ENCODE results near the gene ZBTB7A. TPM values are rescaled to one million over a fixed set of nuclear protein-coding genes. Genes with fewer than 3 reads are reported as not detected.

The ZBTB7A gene
- total RNA-seq, 4 donors from 2014 or later = 60.5 to 187 (median 81.2) TPM

DNA sequence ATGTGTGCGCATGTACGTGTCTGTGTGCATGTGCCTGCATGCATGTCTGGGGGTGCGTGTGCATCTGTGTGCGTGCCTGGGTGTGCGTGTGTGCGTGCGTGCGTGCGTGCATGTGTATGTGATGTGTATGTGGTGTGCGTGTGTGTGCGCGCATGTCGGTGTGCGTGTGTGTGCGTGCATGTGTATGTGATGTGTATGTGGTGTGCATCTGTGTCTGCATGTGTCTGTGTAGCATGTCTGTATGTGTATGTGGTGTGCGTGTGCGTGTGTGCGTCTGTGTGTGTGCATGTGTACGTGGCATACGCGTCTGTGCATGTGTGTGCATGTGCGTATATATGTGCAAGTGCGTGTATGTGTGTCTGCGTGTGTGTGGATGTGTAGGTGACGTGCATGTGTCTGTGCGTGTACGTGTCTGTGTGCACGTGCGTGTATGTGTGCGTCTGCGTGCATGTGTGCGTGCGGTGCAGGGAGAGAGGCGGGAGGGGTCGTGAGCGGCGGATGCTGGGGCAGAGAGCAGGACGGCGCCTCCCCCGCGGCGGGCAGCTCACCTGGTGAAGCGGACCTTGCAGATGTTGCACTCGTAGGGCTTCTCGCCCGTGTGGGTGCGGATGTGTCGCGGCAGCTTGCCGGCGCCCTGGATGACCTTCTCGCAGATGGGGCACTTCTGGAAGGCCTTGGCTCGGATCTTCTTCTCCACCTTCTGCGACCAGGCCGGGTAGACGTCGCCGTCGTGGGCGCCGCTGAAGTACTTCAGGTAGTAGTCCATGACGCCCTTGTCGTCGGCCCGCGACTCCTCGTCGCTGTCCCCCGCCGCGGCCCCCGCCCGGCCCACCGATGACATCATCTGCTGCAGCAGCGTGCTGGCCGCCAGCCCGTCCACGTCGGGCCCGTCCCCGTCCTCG lies 13.0 kb downstream of the ZBTB7A start:
- Histone ChIP-seq H3K4me1 (peaks cover 50 to 96% (median 53%) of the 10 kb centered on the region in 3 donors), H3K9me3 (no peaks in the 10 kb centered on the region), H3K27ac (peak overlapping the region in 3 of 4 donors; percentile 78 to 89 (median 88)), H3K4me3 (peak overlapping the region in 2 of 4 donors; percentile 22 to 51), H3K27me3 (no peaks in the 10 kb centered on the region), H3K36me3 (peaks cover 28 to 87% (median 30%) of the 10 kb centered on the region in 3 donors)
- WGBS, 2 donors = 76 to 82% methylated on average over 54 to 60 of the region's 82 CpGs
- intact Hi-C loops (cut with DNase I) = loop anchor here (10.0 kb wide), 1 partner anchor 81 kb away; no protein-coding TSS in a partner anchor
- TF ChIP-seq POLR2A (IDR thresholded peaks at IDR 0.05) (no peak), CTCF (IDR thresholded peaks at IDR 0.05) (no peak)
- no peak for DNase-seq

GRCh38 chr19:4052993-4053422 lies 13.7 kb downstream of the ZBTB7A start:
- H3K9me3 ChIP-seq = no peaks in the 10 kb centered on the region
- WGBS, 2 donors = 16 to 27% methylated on average over 5 to 12 of the region's 13 CpGs
- H3K27me3 ChIP-seq = no peaks in the 10 kb centered on the region
- peak overlapping the region; percentile 78 to 89 (median 88) for H3K27ac ChIP-seq
- TF ChIP-seq POLR2A (IDR thresholded peaks at IDR 0.05) (no peak), CTCF (IDR thresholded peaks at IDR 0.05) (no peak)
- peak overlapping the region in 3 of 4 donors; percentile 4 to 51 (median 22) for H3K4me3 ChIP-seq
- intact Hi-C loops (cut with DNase I) = loop anchor here (10.0 kb wide), 1 partner anchor 82 kb away; no protein-coding TSS in a partner anchor
- no peak for DNase-seq
- peaks cover 43 to 96% (median 46%) of the 10 kb centered on the region in 3 donors for H3K4me1 ChIP-seq
- peaks cover 28 to 94% (median 30%) of the 10 kb centered on the region in 3 donors for H3K36me3 ChIP-seq

DNA sequence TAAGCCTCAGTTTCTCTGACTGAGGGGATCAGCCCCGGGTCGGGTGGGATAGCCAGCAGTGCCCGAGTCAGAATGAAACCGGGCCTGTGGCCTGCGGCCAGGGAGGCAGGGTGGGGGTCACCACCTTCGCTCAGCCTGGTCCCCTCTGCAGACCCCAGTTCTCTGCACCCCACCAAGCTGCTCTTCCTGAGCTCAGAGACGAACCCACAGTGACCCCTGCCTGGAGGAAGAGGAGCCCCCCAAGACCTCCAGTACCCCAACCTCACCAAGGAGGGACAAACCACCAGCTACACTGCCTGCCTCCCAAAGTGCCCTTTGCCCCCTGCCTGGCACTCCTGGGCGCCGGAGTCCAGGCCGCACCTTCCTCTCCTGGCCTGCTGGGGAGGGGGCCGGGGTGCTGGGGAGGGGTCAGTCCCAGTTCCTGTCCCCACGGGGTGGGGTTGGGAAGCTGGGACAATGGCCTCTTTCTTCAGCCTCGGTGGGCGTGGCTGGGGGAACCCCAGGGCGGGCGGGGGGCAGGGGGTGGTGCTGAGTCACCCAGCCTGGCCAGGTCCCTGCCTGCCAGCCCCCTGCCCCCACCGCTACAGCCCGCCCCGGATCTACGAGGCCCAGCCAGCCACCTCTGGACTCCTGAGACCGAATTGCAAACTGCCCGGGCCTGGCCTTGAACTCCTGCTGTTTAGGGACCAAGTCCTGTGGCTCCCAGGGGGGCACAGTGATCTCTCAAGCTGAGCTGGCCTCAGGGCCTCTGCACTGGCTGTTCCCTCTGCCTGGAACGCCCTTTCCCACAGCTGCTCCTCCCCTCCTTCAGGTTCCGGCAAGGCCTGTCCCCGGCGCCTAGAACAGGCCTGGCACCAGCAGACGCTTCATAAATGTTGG lies 14.3 kb downstream of the ZBTB7A start:
- Histone ChIP-seq H3K4me1 (peaks cover 37 to 89% (median 42%) of the 10 kb centered on the region in 3 donors), H3K27ac (peak overlapping the region; percentile 78 to 89 (median 88)), H3K4me3 (peak overlapping the region in 3 of 4 donors; percentile 4 to 51 (median 22)), H3K27me3 (no peaks in the 10 kb centered on the region), H3K9me3 (no peaks in the 10 kb centered on the region), H3K36me3 (peaks cover 28 to 99% (median 31%) of the 10 kb centered on the region in 3 donors)
- WGBS, 2 donors = 3 to 24% methylated on average over 5 to 7 of the region's 27 CpGs
- intact Hi-C loops (cut with DNase I) = loop anchor here (10.0 kb wide), 1 partner anchor 82 kb away; no protein-coding TSS in a partner anchor
- no peak for TF ChIP-seq CTCF (IDR thresholded peaks at IDR 0.05)
- no peak for TF ChIP-seq POLR2A (IDR thresholded peaks at IDR 0.05)
- DNase-seq = no peak

DNA sequence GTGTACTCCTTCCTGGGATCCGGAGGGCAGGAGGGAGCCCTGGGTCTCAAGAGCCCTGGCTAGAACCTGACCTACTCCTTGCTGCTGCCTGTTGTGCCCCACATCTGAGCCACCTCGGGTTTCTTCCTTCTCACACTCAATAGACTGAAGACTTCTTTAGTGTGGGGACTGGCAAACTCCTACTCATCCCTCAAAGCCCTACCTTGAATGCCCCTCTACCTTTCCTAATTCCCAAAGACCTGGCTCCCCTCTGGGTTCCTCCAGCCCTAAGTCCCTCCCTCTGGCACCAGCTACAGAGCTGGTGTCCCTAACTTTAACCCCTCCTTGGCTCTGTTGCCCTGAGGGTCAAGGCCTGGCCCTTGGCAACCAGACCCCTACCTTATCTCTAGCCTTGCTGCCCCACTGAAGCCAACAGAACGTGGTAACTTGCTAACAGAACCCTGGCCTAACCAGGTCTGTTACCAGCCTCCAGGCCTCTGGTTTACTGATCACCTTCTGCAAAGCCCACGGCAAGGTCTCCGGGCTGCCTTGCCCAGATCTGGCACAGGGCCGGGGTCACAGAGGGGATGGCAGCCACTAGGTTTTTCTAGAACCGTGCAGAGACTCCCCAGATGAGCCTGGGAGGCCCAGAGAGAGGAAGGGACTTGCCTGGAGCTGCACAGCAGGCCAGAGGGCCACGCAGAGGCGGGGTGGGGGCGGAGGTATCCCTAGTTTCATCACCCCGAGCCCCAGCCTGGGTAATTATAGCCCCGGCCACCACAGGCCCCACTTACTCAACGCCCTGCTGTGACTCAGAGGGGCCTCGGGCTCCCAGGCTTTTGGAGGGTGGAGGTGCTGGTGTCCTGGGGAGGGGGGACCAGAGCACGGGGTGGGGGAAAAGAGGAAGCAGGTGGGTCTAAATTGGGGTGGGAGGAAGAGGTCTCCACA lies 15.3 kb downstream of the ZBTB7A start:
- DNase-seq = no peak
- Histone ChIP-seq H3K4me1 (peaks cover 37 to 87% (median 42%) of the 10 kb centered on the region in 3 donors), H3K36me3 (peaks cover 28 to 99% (median 37%) of the 10 kb centered on the region in 3 donors), H3K9me3 (no peaks in the 10 kb centered on the region), H3K4me3 (peak overlapping the region in 3 of 4 donors; percentile 4 to 51 (median 22)), H3K27ac (peak overlapping the region; percentile 78 to 89 (median 88)), H3K27me3 (no peaks in the 10 kb centered on the region)
- TF ChIP-seq POLR2A (IDR thresholded peaks at IDR 0.05) (no peak), CTCF (IDR thresholded peaks at IDR 0.05) (no peak)
- WGBS, 2 donors = 39 to 55% methylated on average over 8 of the region's 15 CpGs
- intact Hi-C loops (cut with DNase I) = loop anchor here (10.0 kb wide), 1 partner anchor 83 kb away; no protein-coding TSS in a partner anchor

Data from esophagus squamous epithelium (tissue), 5 donors.